B cell (primary cell): ENCODE measurements around the gene HDAC1. TPM values are rescaled to one million over a fixed set of nuclear protein-coding genes. Genes with fewer than 3 reads are reported as not detected.

Experiments
- ATAC-seq: fragments of 200-7000 bp; cut with Tn5 transposase; one replicate; pipeline ENCODE4 v1.10.0; 2021; ENCODE audit warnings: low read depth, mild to moderate bottlenecking, moderate number of reproducible peaks, moderate library complexity
- CTCF ChIA-PET: fragments of 350-600 bp; sonication (Branson Sonifier 250); formaldehyde crosslinking; loops from one replicate; lab custom pipeline; 2021; ENCODE audit warnings: antibody characterized with exemption, inconsistent platforms; lab: Charles Lee
- POLR2A ChIA-PET: fragments of 350-600 bp; sonication (Branson Sonifier 250); formaldehyde crosslinking; loops from one replicate; lab custom pipeline; 2021; ENCODE audit warnings: antibody characterized with exemption; lab: Charles Lee
- DNase-seq: peaks from one replicate; pipeline ENCODE4 v3.0.0; 2013
- H2AFZ ChIP-seq: 2 replicates; pipeline ENCODE4 v1.6.1; 2012; ENCODE audit warnings: mild to moderate bottlenecking, low read depth, low read length; ENCODE audit not compliant: insufficient read depth, poor library complexity, severe bottlenecking
- H3K27ac ChIP-seq, 2 donors: 1 replicate in 1 of 2; 2 replicates in 1 of 2; pipeline ENCODE4 v1.5.1; 2012 to 2013; ENCODE audit warnings: low read length in 2 of 2, mild to moderate bottlenecking in 2 of 2, moderate library complexity in 1 of 2
- H3K27me3 ChIP-seq, 4 experiments: fragments of 200-600 bp in 1 of 4; sonication (generic) in 1 of 4; replicated peaks in 1 of 4; 1 replicate in 2 of 4; 2 replicates in 2 of 4; pipeline versions ENCODE4 v1.6.1 to v1.7.0; 2013 to 2016; ENCODE audit warnings: low read length in 3 of 4, mild to moderate bottlenecking in 2 of 4, mixed read lengths in 1 of 4, moderate library complexity in 1 of 4; ENCODE audit not compliant: insufficient read depth in 4 of 4, control insufficient read depth in 3 of 4; ENCODE audit errors: control extremely low read depth in 1 of 4
- H3K36me3 ChIP-seq, 2 experiments: replicated peaks in 1 of 2; 1 replicate in 1 of 2; 2 replicates in 1 of 2; pipeline versions ENCODE4 v1.6.1 to v1.7.1; 2013; ENCODE audit warnings: low read length in 1 of 2; ENCODE audit not compliant: insufficient read depth in 2 of 2, control insufficient read depth in 1 of 2; ENCODE audit errors: control extremely low read depth in 1 of 2, extremely low read depth in 1 of 2
- H3K4me1 ChIP-seq, 2 donors: fragments of 200-600 bp in 1 of 2; sonication (generic) in 1 of 2; 1 replicate in 1 of 2; 2 replicates in 1 of 2; pipeline versions ENCODE4 v1.5.1 to v1.6.1; 2013 to 2017; ENCODE audit warnings: low read length in 2 of 2; ENCODE audit not compliant: control insufficient read depth in 2 of 2, insufficient read depth in 2 of 2
- H3K4me2 ChIP-seq: replicated peaks from 2 replicates; pipeline ENCODE3; 2012; ENCODE audit warnings: mild to moderate bottlenecking, low read depth, low read length; ENCODE audit not compliant: poor library complexity, severe bottlenecking
- H3K4me3 ChIP-seq, 5 experiments: fragments of 200-600 bp in 1 of 5; sonication (generic) in 1 of 5; 1 replicate in 3 of 5; 2 replicates in 2 of 5; pipeline versions ENCODE4 v1.5.1 to v1.7.0; 2011 to 2016; ENCODE audit warnings: low read length in 4 of 5, mild to moderate bottlenecking in 4 of 5, low read depth in 2 of 5, control low read depth in 1 of 5, moderate library complexity in 1 of 5; ENCODE audit not compliant: insufficient read depth in 1 of 5; ENCODE audit errors: control extremely low read depth in 1 of 5, extremely low read depth in 1 of 5
- H3K79me2 ChIP-seq: fragments of 200-600 bp; sonication (generic); one replicate; pipeline ENCODE4 v1.6.0; 2016; ENCODE audit warnings: low read length; ENCODE audit not compliant: control insufficient read depth, insufficient read depth
- H3K9ac ChIP-seq: fragments of 200-600 bp; sonication (generic); 2 replicates; pipeline ENCODE4 v1.6.1; 2017; ENCODE audit warnings: mild to moderate bottlenecking, low read length, moderate library complexity
- H3K9me3 ChIP-seq, 3 donors: one replicate each; pipeline versions ENCODE4 v1.6.1 to v1.7.1; 2013; ENCODE audit warnings: low read length in 2 of 3; ENCODE audit not compliant: control insufficient read depth in 2 of 3, insufficient read depth in 1 of 3; ENCODE audit errors: control extremely low read depth in 1 of 3
- H4K20me1 ChIP-seq: 2 replicates; pipeline ENCODE4 v1.6.0; 2012; ENCODE audit warnings: mild to moderate bottlenecking, low read length; ENCODE audit not compliant: insufficient read depth, control insufficient read depth, poor library complexity, severe bottlenecking
- H3K27ac Mint-ChIP-seq: one replicate; pipeline ENCODE4 v1.8.0; 2021; ENCODE audit warnings: mixed read lengths
- H3K27me3 Mint-ChIP-seq: one replicate; pipeline ENCODE4 v1.8.0; 2021; ENCODE audit warnings: mixed read lengths
- H3K4me1 Mint-ChIP-seq: one replicate; pipeline ENCODE4 v1.8.0; 2021; ENCODE audit warnings: mixed read lengths
- H3K4me3 Mint-ChIP-seq: one replicate; pipeline ENCODE4 v1.8.0; 2021; ENCODE audit warnings: mixed read lengths
- H3K9me3 Mint-ChIP-seq: one replicate; pipeline ENCODE4 v1.8.0; 2022; ENCODE audit warnings: mixed read lengths; ENCODE audit not compliant: insufficient read depth
- EZH2 ChIP-seq: IDR thresholded peaks from 2 replicates; pipeline ENCODE4 v1.6.1; 2012; ENCODE audit warnings: borderline replicate concordance, low read depth, mild to moderate bottlenecking, moderate library complexity, low read length; ENCODE audit not compliant: insufficient read depth, poor library complexity, severe bottlenecking
- WGBS: methylation state at CpG from one replicate; pipeline ENCODE4 v1.1.5; 2013; ENCODE audit warnings: missing lambda C conversion rate; ENCODE audit not compliant: insufficient coverage; 5-methylcytosine and 5-hydroxymethylcytosine counted together
- intact Hi-C: fragments of 100-400 bp; cut with micrococcal nuclease; formaldehyde crosslinking; loops from one replicate; pipeline ENCODE4 v1.10.0; 2022
- polyA plus RNA-seq: library from polyadenylated mRNA; depleted of rRNA; stranded (reverse); fragments of >200 nt; gene quantifications from 2 replicates; pipeline ENCODE4 v1.2.3, GENCODE V29; 2012
- total RNA-seq, 2 donors: library from RNA; stranded (reverse); fragments of 120-200 nt in 1 of 2; gene quantifications; 1 replicate in 1 of 2; 2 replicates in 1 of 2; pipeline versions ENCODE4 v1.2.3 to v1.2.4, GENCODE V29; 2013 to 2022
- TF ChIP-seq, protein P1 (sequence below): fragments of 200-600 bp; IDR thresholded peaks from one replicate; pipeline ENCODE4 v1.8.0; 2022; ENCODE audit warnings: antibody characterized with exemption, mild to moderate bottlenecking

The HDAC1 gene
- total and polyA plus RNA-seq, 2 donors (not counting 1 experiment from before 2014, with no cell fraction given), result 184 to 205 TPM

DNA sequence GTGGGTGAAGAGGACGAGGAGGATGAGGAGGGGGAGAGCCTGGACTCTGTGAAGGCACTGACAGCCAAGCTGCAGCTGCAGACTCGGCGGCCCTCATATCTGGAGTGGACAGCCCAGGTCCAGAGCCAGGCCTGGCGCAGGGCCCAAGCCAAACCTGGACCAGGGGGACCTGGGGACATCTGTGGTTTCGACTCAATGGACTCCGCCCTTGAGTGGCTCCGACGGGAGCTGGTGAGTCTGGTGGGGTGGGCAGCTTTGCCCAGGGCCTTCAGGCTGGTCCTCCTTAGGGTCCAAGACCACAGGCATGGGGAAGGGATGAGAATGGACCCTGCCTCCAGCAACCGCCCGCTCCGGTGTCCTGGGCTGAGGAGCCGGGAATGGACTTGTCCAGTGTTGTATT is 44.4 kb upstream of the HDAC1 start:
- Histone ChIP-seq H3K4me2 (peak overlapping the region; percentile 82), H3K27ac (no peak overlapping the region), H3K27me3 (no peaks in the 10 kb centered on the region), H2AFZ (no peak overlapping the region), H3K9me3 (no peaks in the 10 kb centered on the region), H3K4me1 (peaks cover 67 to 70% of the 10 kb centered on the region in 2 donors), H3K4me3 (no peak overlapping the region), H3K36me3 (no peaks in the 10 kb centered on the region), H4K20me1 (no peaks in the 10 kb centered on the region), H3K9ac (no peak overlapping the region), H3K79me2 (peaks cover 7% of the 10 kb centered on the region)
- ChIA-PET CTCF (interaction anchor here (1.1 to 6.3 kb wide), 18 partner anchors 8 to 283 kb away, joined by 3 to 84 read pairs (median 12); partner anchors contain the start of genes BSDC1, HDAC1, KPNA6 and MARCKSL1), POLR2A (interaction anchor here (1.3 to 4.7 kb wide), 2 partner anchors 37 to 89 kb away, joined by 8 to 19 read pairs; partner anchors contain the start of gene MARCKSL1)
- WGBS, result 95% methylated on average over 11 of the region's 12 CpGs
- H3K27ac Mint-ChIP-seq, result peak overlapping the region; percentile 84
- no peak for TF ChIP-seq EZH2
- TF ChIP-seq, protein P1, sequence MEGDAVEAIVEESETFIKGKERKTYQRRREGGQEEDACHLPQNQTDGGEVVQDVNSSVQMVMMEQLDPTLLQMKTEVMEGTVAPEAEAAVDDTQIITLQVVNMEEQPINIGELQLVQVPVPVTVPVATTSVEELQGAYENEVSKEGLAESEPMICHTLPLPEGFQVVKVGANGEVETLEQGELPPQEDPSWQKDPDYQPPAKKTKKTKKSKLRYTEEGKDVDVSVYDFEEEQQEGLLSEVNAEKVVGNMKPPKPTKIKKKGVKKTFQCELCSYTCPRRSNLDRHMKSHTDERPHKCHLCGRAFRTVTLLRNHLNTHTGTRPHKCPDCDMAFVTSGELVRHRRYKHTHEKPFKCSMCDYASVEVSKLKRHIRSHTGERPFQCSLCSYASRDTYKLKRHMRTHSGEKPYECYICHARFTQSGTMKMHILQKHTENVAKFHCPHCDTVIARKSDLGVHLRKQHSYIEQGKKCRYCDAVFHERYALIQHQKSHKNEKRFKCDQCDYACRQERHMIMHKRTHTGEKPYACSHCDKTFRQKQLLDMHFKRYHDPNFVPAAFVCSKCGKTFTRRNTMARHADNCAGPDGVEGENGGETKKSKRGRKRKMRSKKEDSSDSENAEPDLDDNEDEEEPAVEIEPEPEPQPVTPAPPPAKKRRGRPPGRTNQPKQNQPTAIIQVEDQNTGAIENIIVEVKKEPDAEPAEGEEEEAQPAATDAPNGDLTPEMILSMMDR, result no peak
- peaks cover 61% of the 10 kb centered on the region for H3K4me1 Mint-ChIP-seq
- ATAC-seq, result no peak
- intact Hi-C loops, result no loop called here
- no peaks in the 10 kb centered on the region for H3K9me3 Mint-ChIP-seq
- no peak for DNase-seq
- H3K27me3 Mint-ChIP-seq, result no peaks in the 10 kb centered on the region
- H3K4me3 Mint-ChIP-seq, result peak overlapping the region; percentile 68
